Fibroblast of gingiva (primary cell): ENCODE results near the gene ENKD1.

Experiments
- DNase-seq: peaks from one replicate; pipeline ENCODE4 v3.0.0-alpha.2; 2011; ENCODE audit warnings: low read depth

The ENKD1 gene

GRCh38 chr16:67679935-67680897 lies 13.7 kb upstream of the ENKD1 start:
- DNase-seq: no peak

GRCh38 chr16:67678354-67679023 lies 11.9 kb upstream of the ENKD1 start:
- no peak for DNase-seq

- DNase-seq: no peak
Observed at GRCh38 chr16:67677712-67678111, 11.2 kb upstream of the ENKD1 start.

- DNase-seq: no peak
Observed at GRCh38 chr16:67676939-67677338, 10.4 kb upstream of the ENKD1 start.

- no peak for DNase-seq
Observed at GRCh38 chr16:67676516-67676915, 10.0 kb upstream of the ENKD1 start.

GRCh38 chr16:67675999-67676398 lies 9.4 kb upstream of the ENKD1 start:
- DNase-seq: no peak

GRCh38 chr16:67675579-67675935 lies 9.0 kb upstream of the ENKD1 start:
- DNase-seq: no peak

- no peak for DNase-seq
Observed at GRCh38 chr16:67674851-67675578, 8.5 kb upstream of the ENKD1 start.

GRCh38 chr16:67673712-67674580 lies 7.4 kb upstream of the ENKD1 start:
- DNase-seq: peak; percentile 64

GRCh38 chr16:67672739-67673662 lies 6.5 kb upstream of the ENKD1 start:
- peak; percentile 74 for DNase-seq

- DNase-seq: no peak
Observed at GRCh38 chr16:67672306-67672705, 5.8 kb upstream of the ENKD1 start.

- DNase-seq: no peak
Observed at GRCh38 chr16:67669499-67670101, 3.0 kb upstream of the ENKD1 start.

GRCh38 chr16:67668495-67669157 lies 2.1 kb upstream of the ENKD1 start:
- no peak for DNase-seq

GRCh38 chr16:67667817-67668494 lies 1.4 kb upstream of the ENKD1 start:
- peak; percentile 93 for DNase-seq

- DNase-seq: no peak
Observed at GRCh38 chr16:67667453-67667816, 885 bp upstream of the ENKD1 start.

GRCh38 chr16:67666032-67666551 lies 458 bp downstream of the ENKD1 start:
- peak; percentile 36 for DNase-seq

GRCh38 chr16:67665598-67665997 lies 952 bp downstream of the ENKD1 start:
- no peak for DNase-seq

GRCh38 chr16:67664871-67665270 lies 1.7 kb downstream of the ENKD1 start:
- DNase-seq: no peak

GRCh38 chr16:67664258-67664657 lies 2.3 kb downstream of the ENKD1 start:
- DNase-seq: no peak
